Neutrophil (primary cell): Measurements from ENCODE around the gene F12.

Source experiments
- H3K27ac ChIP-seq: fragments of 200-600 bp; sonication (generic); 2 replicates; pipeline ENCODE4 v1.5.1; 2016; ENCODE audit warnings: mild to moderate bottlenecking, moderate library complexity
- H3K27me3 ChIP-seq: fragments of 200-600 bp; sonication (generic); 2 replicates; pipeline ENCODE4 v1.6.0; 2016; ENCODE audit warnings: mild to moderate bottlenecking
- H3K36me3 ChIP-seq: fragments of 200-600 bp; sonication (generic); 2 replicates; pipeline ENCODE4 v1.5.1; 2017
- H3K4me1 ChIP-seq, 2 experiments: fragments of 200-600 bp in 1 of 2; sonication (generic) in 1 of 2; 1 replicate in 1 of 2; 2 replicates in 1 of 2; pipeline versions ENCODE4 v1.5.1 to v1.6.1; 2013 to 2016; ENCODE audit warnings: low read depth in 1 of 2, low read length in 1 of 2, mild to moderate bottlenecking in 1 of 2, moderate library complexity in 1 of 2; ENCODE audit not compliant: control insufficient read depth in 1 of 2, insufficient read depth in 1 of 2
- H3K4me3 ChIP-seq, 2 experiments: fragments of 200-600 bp in 1 of 2; sonication (generic) in 1 of 2; 1 replicate in 1 of 2; 2 replicates in 1 of 2; pipeline ENCODE4 v1.5.1; 2013 to 2016; ENCODE audit warnings: low read depth in 1 of 2, low read length in 1 of 2, mild to moderate bottlenecking in 1 of 2, moderate library complexity in 1 of 2
- H3K9me3 ChIP-seq: fragments of 200-600 bp; sonication (generic); 2 replicates; pipeline ENCODE4 v1.5.1; 2016
- TF ChIP-seq, protein P1 (sequence below): fragments of 200-600 bp; sonication (generic); IDR thresholded peaks from 2 replicates; pipeline ENCODE4 v1.5.1; 2016; ENCODE audit warnings: antibody characterized with exemption

Gene F12

DNA sequence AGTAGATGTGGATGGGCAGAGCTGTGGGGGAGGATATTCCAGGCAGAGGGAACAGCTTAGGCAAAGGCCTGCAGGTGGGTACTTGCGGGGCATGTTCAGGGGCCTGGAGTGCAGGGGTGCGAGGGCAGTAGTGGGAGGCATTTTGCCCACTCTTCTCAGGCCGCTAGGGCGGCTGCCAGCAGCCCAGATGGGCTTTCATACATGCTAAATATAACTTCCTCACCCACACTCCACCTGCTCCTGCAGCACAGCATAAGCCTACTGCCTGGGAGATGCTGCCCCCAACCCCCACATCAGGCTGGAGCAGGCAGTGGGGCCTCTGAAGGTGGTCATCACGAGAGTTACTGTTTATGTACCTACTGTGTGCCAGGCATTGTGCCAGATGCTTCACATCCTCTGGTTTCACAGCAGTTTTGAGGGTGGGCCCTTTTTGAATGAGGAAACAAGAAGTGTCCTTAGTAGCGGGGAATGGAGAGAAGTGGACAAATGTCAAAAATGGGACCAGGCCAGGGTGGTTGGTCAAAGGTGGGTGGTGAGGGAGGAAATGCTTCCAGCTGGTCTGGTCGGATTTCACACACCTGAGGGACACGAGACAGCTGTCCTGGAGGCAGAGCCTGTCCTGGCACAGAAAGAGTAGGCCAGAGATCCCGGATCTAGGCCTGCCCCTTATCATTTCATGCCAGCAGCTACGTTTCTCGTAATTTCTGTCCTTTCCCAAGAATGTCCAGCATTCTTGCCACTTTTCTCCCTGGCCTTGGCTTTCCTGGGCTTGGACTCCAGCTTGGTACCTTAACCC is 39.5 kb downstream of the F12 start:
- Histone ChIP-seq H3K27me3 (no peaks in the 10 kb centered on the region), H3K4me3 (peak overlapping the region in 1 of 2 experiments; percentile 59), H3K36me3 (peaks cover 95% of the 10 kb centered on the region), H3K4me1 (peaks cover 27 to 56% of the 10 kb centered on the region in 2 experiments), H3K9me3 (no peaks in the 10 kb centered on the region), H3K27ac (peak overlapping the region; percentile 81)
- TF ChIP-seq, protein P1, sequence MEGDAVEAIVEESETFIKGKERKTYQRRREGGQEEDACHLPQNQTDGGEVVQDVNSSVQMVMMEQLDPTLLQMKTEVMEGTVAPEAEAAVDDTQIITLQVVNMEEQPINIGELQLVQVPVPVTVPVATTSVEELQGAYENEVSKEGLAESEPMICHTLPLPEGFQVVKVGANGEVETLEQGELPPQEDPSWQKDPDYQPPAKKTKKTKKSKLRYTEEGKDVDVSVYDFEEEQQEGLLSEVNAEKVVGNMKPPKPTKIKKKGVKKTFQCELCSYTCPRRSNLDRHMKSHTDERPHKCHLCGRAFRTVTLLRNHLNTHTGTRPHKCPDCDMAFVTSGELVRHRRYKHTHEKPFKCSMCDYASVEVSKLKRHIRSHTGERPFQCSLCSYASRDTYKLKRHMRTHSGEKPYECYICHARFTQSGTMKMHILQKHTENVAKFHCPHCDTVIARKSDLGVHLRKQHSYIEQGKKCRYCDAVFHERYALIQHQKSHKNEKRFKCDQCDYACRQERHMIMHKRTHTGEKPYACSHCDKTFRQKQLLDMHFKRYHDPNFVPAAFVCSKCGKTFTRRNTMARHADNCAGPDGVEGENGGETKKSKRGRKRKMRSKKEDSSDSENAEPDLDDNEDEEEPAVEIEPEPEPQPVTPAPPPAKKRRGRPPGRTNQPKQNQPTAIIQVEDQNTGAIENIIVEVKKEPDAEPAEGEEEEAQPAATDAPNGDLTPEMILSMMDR: no peak

DNA sequence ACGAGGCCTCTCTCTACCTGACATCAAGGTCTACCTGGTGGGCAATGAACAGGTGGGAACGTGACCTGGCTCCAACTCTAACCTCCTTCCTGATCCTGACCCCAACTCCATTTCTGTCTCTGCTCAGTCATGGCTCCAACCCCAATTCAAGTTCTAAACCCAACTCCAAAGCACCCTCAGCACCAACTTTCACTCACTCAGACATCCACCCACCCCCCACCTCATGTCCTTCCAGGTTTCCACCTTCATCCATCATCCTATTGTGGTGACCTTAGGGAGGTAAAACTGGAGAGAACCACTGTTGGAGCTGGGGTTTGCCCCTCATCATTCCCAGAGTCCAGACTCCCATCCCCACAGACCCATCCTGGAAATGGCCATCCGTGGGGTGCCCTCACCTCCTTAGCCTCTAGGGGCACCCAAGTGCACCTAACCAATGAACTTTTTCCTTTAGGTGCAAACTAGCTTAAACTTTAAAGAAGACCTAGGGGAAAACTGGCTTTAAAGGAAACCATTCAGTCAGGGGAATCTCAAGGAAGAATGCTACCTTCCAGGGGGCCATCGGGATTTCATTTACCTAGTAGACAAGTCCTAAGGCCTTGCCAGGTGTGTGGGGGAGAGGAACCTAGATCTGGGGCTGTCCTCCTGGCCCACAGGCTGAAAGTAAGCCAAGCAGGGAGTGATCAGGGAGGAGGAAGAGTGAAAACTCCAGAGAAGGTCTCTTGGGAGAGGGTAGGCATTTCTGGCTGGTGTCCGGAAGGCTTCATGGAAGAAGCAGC is 40.3 kb downstream of the F12 start:
- Histone ChIP-seq H3K36me3 (peaks cover 93% of the 10 kb centered on the region), H3K4me3 (no peak overlapping the region), H3K27ac (peak overlapping the region; percentile 81), H3K9me3 (no peaks in the 10 kb centered on the region), H3K4me1 (peaks cover 35 to 64% of the 10 kb centered on the region in 2 experiments), H3K27me3 (no peaks in the 10 kb centered on the region)
- TF ChIP-seq, protein P1: peak; percentile 78

DNA sequence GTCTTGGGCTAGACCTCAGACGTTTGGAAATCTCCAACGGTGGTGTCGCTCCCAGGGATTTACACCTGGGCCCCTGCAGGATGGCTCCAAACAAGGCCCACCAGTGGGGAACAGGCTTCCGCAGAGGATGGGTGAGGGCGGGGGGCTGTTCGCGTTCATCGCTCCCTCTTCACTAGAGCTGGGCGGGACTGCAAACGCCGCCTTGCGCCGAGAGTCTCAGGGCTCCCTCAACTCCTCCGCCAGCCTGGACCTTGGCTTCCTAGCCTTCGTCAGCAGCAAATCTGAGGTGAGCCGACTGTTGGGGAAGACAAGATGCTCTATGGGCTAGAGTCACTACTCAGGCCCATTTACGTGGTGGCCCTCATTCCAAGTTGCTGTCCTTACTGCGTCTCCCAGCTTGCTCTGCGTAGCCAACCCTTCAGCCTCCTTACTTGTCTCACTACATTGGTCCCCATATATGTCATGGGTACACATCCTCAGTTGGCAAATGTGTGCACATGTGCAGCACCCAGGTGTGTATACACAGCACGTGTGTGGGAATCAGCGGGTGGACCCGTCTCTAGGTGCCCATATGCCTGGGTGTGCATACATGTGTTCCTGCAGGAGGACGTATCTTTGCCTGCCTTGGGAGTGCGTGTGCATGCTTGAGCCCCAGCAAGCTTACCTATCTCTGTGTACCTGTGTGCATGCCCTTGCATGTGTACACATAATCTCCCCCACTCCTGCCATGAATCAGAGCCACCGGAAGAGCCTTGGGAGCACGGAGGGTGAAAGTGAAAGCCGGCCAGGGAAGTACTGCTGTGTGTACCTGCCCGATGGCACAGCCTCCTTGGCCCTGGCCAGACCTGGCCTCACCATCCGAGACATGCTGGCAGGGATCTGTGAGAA is 41.1 kb downstream of the F12 start:
- H3K4me1 ChIP-seq: peaks cover 43 to 68% of the 10 kb centered on the region in 2 experiments
- H3K36me3 ChIP-seq: peaks cover 90% of the 10 kb centered on the region
- TF ChIP-seq, protein P1: no peak
- H3K27me3 ChIP-seq: no peaks in the 10 kb centered on the region
- H3K27ac ChIP-seq: peak overlapping the region; percentile 81
- H3K9me3 ChIP-seq: no peaks in the 10 kb centered on the region
- H3K4me3 ChIP-seq: no peak overlapping the region

DNA sequence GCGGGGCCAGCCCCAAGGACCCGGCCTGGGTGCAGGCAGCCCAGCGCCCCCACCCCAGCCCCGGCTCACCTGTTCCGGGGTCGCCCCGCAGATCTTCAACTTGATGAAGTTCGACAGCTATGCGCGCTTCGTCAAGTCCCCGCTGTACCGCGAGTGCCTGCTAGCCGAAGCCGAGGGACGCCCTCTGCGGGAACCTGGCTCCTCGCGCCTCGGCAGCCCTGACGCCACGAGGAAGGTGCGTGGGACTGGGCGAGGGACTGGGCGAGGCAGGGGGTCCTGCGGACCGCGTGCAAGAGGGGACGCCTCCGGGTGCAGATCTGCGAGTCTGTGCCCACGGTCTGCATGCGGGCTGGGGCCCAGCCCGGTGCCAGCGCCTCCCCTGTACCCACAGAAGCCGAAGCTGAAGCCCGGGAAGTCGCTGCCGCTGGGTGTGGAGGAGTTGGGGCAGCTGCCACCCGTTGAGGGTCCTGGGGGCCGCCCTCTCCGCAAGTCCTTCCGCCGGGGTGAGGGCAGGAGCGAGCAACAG is 42.0 kb downstream of the F12 start:
- H3K27ac ChIP-seq: no peak overlapping the region
- H3K27me3 ChIP-seq: no peaks in the 10 kb centered on the region
- H3K4me1 ChIP-seq: peaks cover 42 to 68% of the 10 kb centered on the region in 2 experiments
- peaks cover 82% of the 10 kb centered on the region for H3K36me3 ChIP-seq
- TF ChIP-seq, protein P1: no peak
- H3K4me3 ChIP-seq: no peak overlapping the region
- no peaks in the 10 kb centered on the region for H3K9me3 ChIP-seq
